GM21526 (cell line): Measurements from ENCODE around the gene SLC44A3.

Experiments
- ATAC-seq: cut with Tn5 transposase; IDR thresholded peaks from one replicate; pipeline ENCODE4 v1.9.1; 2021; ENCODE audit warnings: moderate library complexity; ENCODE audit not compliant: unreplicated experiment, low FRiP score

SLC44A3 gene

DNA sequence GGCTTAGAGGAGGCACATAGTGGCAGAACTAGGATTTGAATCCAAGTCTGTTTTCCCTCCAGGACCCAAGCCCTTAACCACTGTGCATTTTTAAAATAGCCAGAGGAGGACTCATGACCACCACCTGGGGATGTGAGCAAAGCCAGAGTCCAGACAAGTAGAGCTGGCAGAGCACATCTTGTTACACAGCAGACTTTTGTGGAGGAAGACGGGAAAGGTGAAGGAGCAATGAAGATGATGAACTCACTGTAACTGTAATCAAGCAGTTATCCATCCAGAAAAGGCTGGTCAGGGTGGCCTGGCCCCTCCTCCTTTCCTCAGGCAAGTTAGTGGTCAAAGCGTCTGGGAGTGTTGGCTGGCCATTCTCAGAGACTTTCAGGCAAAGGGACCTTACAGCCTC, 50.9 kb downstream of the SLC44A3 start:
- no peak for ATAC-seq

GRCh38 chr1:94872771-94873495, 52.8 kb downstream of the SLC44A3 start:
- no peak for ATAC-seq

- ATAC-seq: no peak
Observed at GRCh38 chr1:94873520-94874351, 53.6 kb downstream of the SLC44A3 start.

GRCh38 chr1:94874423-94874822, 54.3 kb downstream of the SLC44A3 start:
- no peak for ATAC-seq

GRCh38 chr1:94875794-94876193, 55.6 kb downstream of the SLC44A3 start:
- no peak for ATAC-seq

- no peak for ATAC-seq
Observed at GRCh38 chr1:94876362-94876761, 56.2 kb downstream of the SLC44A3 start.

DNA sequence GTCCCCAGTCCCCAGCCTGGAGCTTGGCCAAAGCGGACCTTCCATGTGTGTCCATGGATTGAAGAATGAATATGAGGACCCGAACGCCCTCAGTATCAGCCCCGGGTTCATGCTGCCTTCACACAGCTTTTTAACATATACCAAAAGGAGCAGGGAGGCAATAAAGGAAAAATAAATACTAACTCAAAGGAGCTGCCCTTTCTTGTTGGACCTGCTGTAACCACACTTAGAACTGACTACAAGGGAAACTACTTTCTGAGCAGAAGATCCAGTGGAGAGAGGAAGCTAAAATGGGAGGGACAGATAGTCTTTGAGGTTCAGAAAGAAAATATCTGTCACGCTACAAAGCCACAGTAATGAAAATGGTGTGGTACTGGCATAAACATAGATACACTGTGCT, 58.2 kb downstream of the SLC44A3 start:
- no peak for ATAC-seq

- ATAC-seq: no peak
Observed at GRCh38 chr1:94883691-94884090, 63.5 kb downstream of the SLC44A3 start.

DNA sequence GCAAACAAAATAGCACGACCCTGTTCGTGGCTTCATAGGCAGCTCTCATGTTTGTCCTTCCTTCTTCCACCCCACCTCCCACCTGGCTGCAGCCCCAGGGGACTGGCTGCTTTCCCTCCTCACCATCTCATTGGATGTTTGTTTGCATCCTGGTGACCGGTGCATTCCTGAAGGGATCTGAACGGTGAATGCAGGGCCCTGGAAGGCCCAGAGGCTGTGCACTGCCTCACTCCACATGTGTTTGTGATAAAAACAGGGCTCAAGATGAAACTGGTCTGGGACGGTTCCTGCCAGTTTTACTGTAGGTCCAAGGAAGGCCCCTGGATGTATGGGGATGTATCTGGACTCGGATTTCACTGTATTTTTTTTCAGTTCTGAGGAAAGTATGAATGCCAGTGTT, 63.9 kb downstream of the SLC44A3 start:
- no peak for ATAC-seq

DNA sequence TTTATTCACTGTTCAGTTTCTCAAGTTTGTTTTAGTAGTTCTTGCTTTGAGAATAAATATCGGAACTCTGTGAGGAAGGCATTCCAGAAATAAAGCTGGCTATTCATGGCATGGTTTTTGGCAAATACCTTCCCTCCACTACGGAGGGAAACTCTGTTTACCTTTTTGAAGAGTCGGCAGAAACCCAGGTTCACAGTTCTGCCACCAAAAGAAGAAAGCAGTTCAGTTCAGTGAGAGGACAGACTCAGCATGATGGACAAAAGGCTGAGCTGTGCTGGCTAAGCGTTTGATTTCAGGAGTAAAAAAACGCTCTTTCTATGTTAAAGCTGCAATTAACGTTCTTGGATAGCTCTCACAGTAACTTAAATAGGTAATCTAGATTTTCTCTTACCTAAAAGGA, 64.3 kb downstream of the SLC44A3 start:
- no peak for ATAC-seq

- no peak for ATAC-seq
Observed at GRCh38 chr1:94886361-94886760, 66.2 kb downstream of the SLC44A3 start.

DNA sequence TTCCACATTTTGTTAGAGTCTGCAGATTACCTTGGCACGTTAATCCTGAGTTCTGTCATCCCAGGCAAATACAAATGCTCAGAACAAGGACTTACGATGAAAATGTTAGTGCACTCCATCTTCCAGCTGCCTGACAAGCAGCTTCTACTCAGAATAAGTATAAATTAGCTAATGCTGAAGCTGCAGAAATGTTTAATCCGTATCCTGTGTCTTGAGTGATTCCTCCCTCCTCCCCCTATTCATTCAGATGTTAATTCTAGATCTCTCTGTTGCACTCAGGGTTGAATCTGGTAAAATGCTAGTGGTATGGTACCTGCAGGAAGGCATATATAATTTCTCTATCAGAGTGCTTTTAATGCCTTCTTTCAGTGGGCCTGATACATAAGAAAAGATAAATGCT, 66.9 kb downstream of the SLC44A3 start:
- no peak for ATAC-seq

DNA sequence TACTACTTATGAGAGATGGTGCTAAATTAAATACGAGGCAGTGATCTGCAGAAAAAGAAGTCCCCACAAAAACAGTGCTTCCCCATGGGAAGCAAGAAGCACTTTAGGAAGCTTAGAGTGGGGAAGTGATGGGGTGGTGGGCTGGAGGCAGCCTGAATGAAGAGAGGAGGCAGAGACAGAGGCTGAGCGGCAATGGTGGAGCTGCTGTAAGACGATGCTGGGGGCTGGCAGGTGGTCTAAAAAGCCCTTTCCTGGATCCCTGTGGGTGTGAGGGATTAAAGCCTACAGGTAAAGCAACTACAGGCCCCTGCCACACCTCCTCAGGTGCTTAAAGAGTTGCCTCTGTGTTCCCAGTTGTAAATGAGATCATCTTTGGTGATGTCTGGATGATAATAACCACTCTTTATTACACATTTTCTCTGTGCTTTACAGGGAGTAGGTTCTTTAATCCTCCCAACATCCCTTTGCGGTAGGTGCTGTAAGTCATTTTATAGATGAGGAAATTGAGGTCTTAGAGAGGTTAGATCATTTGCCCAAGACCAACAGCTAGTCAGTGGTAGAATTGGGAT, 67.5 kb downstream of the SLC44A3 start:
- no peak for ATAC-seq

DNA sequence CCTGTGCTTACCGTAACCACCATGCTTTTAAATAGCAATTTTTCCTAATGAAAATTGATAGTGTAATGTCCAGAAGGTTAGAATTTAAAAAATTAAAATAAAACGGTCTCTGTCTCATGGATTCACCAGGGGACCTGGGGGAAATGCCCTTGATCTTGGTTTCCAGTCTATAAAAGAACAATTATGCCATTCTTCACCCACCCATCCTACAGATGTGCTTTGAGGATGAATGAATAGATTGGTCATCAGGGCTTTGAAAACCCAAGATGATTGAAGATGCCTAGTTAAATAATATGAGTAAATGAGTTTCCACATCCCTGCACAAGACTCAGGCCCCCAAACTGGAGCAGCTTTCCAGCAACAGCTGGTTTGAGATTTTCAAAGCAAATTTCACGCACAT, 68.0 kb downstream of the SLC44A3 start:
- ATAC-seq: no peak

DNA sequence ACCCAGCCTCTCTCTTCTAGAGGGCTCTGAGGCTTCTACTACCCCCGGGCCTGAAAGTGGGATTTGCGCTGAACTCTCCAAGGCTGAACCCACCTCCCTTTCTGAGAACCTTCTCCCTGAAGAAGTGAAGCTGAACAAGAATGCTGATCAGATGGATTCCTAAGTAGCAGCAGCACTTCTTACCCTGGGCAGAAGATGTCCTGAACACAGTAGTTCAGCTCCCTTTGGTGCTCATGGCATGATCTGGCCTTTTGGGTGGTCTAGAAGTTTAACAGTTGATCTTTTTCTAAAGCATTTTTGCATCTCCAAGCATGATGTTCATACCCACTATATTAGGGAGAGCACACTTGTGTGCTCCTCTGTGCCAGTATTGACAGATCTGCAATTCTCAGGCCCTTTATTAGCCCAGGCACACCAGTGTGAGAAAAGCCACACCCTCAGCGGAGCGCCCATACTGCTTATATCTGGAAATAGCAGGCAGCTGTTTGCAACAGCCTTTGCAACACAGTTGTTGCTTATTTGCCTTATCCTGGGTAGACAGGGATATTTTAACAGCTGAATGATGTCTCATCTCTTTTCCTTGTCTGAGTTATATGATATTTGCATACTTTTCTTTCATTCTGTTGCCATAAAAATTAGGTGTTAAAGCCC, 72.6 kb downstream of the SLC44A3 start:
- ATAC-seq: no peak

GRCh38 chr1:94894630-94895029, 74.5 kb downstream of the SLC44A3 start:
- no peak for ATAC-seq

DNA sequence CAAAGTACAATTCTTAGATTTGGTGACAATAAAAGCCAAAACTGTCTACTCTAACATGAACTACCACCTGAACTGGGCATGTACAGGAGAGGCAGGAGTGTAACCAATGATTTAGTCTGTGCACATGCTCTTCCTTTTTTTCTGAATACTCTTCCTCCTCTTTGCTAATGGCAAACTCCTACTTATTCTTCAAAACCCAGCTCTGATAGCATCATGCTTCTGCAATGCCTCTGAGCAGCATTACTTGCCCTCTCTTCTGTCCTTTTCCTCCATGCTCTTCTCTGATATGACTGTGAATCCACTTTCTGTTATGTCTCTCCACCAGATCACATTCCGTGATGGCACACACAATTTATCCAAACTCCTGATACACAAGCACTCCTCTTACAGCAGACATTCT, 75.4 kb downstream of the SLC44A3 start:
- no peak for ATAC-seq

- ATAC-seq: no peak
Observed at GRCh38 chr1:94898491-94899385, 78.6 kb downstream of the SLC44A3 start.

- no peak for ATAC-seq
Observed at GRCh38 chr1:94899756-94900155, 79.6 kb downstream of the SLC44A3 start.

- ATAC-seq: no peak
Observed at GRCh38 chr1:94901841-94902240, 81.7 kb downstream of the SLC44A3 start.
